Measurements from ENCODE around the gene ALAS1. TPM values are rescaled to one million over a fixed set of nuclear protein-coding genes. Genes with fewer than 3 reads are reported as not detected.

Gene ALAS1
- total RNA-seq, 6 experiments from 2014 or later: 73.4 to 783 (median 147) TPM

GRCh38 chr3:52218454-52218853 lies 20.5 kb downstream of the ALAS1 start:
- no CpG with 5 or more reads among the region's 12 CpGs for WGBS (ENCODE audit: insufficient coverage, low coverage, low lambda C conversion rate, missing lambda C conversion rate)
- peaks cover 0 to 30% (median 14%) of the 10 kb centered on the region in 4 donors for H3K4me1 ChIP-seq

GRCh38 chr3:52218937-52219650 lies 21.1 kb downstream of the ALAS1 start:
- H3K9me3 ChIP-seq: no peaks in the 10 kb centered on the region
- peak in 1 of 3 donors; percentile 50 for DNase-seq
- H3K27ac ChIP-seq: no peak overlapping the region
- H3K36me3 ChIP-seq: peaks cover 7 to 16% (median 10%) of the 10 kb centered on the region in 4 donors
- H3K27me3 ChIP-seq: no peaks in the 10 kb centered on the region
- WGBS (ENCODE audit: insufficient coverage, low coverage, low lambda C conversion rate, missing lambda C conversion rate): 80% methylated on average over 1 of the region's 6 CpGs
- no peak for TF ChIP-seq CTCF (IDR thresholded peaks at IDR 0.05)
- no peak for TF ChIP-seq POLR2A (IDR thresholded peaks at IDR 0.05)
- H3K4me1 ChIP-seq: peaks cover 0 to 25% (median 13%) of the 10 kb centered on the region in 4 donors
- H3K4me3 ChIP-seq: no peak overlapping the region
- intact Hi-C loops (cut with DNase I): no loop called here
- ATAC-seq: no peak

More at GRCh38 chr3:52218454-52218853, 20.5 kb downstream of the ALAS1 start:
- no peak overlapping the region for H3K4me3 ChIP-seq
- no peaks in the 10 kb centered on the region for H3K9me3 ChIP-seq
- no peaks in the 10 kb centered on the region for H3K27me3 ChIP-seq
- peak in 1 of 3 donors; percentile 54 for DNase-seq
- no peak for TF ChIP-seq POLR2A (IDR thresholded peaks at IDR 0.05)
- no peak for TF ChIP-seq CTCF (IDR thresholded peaks at IDR 0.05)
- H3K27ac ChIP-seq: peak overlapping the region; percentile 18 to 99 (median 78)
- intact Hi-C loops (cut with DNase I): no loop called here
- peaks cover 10 to 23% (median 17%) of the 10 kb centered on the region in 4 donors for H3K36me3 ChIP-seq
- no peak for ATAC-seq

GRCh38 chr3:52220380-52221026 lies 22.5 kb downstream of the ALAS1 start:
- peaks cover 0 to 25% (median 13%) of the 10 kb centered on the region in 4 donors for H3K4me1 ChIP-seq
- no peak overlapping the region for H3K27ac ChIP-seq
- H3K36me3 ChIP-seq: peaks cover 0 to 2% (median under 1%) of the 10 kb centered on the region in 4 donors
- no peaks in the 10 kb centered on the region for H3K9me3 ChIP-seq
- H3K27me3 ChIP-seq: no peaks in the 10 kb centered on the region
- peak; percentile 81 to 86 (median 84) for DNase-seq
- intact Hi-C loops (cut with DNase I): no loop called here
- ATAC-seq: peak; percentile 48 to 71 (median 64)
- H3K4me3 ChIP-seq: no peak overlapping the region
- 15% methylated on average over 4 of the region's 9 CpGs for WGBS (ENCODE audit: insufficient coverage, low coverage, low lambda C conversion rate, missing lambda C conversion rate)
- TF ChIP-seq CTCF (IDR thresholded peaks at IDR 0.05) (peak; percentile 73 to 93 (median 90)), POLR2A (IDR thresholded peaks at IDR 0.05) (no peak)

- peak in 1 of 3 donors; percentile 22 for DNase-seq
- WGBS (ENCODE audit: insufficient coverage, low coverage, low lambda C conversion rate, missing lambda C conversion rate): no CpG with 5 or more reads among the region's 27 CpGs
- no peaks in the 10 kb centered on the region for H3K36me3 ChIP-seq
- H3K9me3 ChIP-seq: no peaks in the 10 kb centered on the region
- ATAC-seq: no peak
- no peak overlapping the region for H3K27ac ChIP-seq
- TF ChIP-seq POLR2A (IDR thresholded peaks at IDR 0.05) (no peak), CTCF (IDR thresholded peaks at IDR 0.05) (no peak)
- H3K4me3 ChIP-seq: no peak overlapping the region
- peaks cover 0 to 22% (median 11%) of the 10 kb centered on the region in 4 donors for H3K4me1 ChIP-seq
- no peaks in the 10 kb centered on the region for H3K27me3 ChIP-seq
- intact Hi-C loops (cut with DNase I): no loop called here
Measured at GRCh38 chr3:52221141-52221562, 23.2 kb downstream of the ALAS1 start.
